Activated naive CD8-positive, alpha-beta T cell treated with anti-CD3 and anti-CD28 coated beads, Interleukin-2, amount 10 ng/mL, durations not matched to agents 7 days and 5 days (primary cell): ENCODE data around the gene ZNF48. TPM values are rescaled to one million over a fixed set of nuclear protein-coding genes. Genes with fewer than 3 reads are reported as not detected.

ENCODE experiments used
- ATAC-seq: fragments of 150-1000 bp; cut with Tn5 transposase; one replicate; pipeline ENCODE4 v1.10.0; 2021; ENCODE audit warnings: low read depth, moderate library complexity
- POLR2A ChIA-PET: fragments of 350-600 bp; sonication (Branson Sonifier 250); formaldehyde crosslinking; loops from one replicate; lab custom pipeline; 2021; ENCODE audit warnings: antibody characterized with exemption; lab: Charles Lee
- DNase-seq: peaks from one replicate; pipeline ENCODE4 v3.0.0; 2021
- H3K27ac Mint-ChIP-seq: one replicate; pipeline ENCODE4 v1.8.0; 2022; ENCODE audit warnings: mild to moderate bottlenecking, mixed read lengths
- H3K27me3 Mint-ChIP-seq: one replicate; pipeline ENCODE4 v1.8.0; 2022; ENCODE audit warnings: mild to moderate bottlenecking, moderate library complexity, mixed read lengths
- H3K36me3 Mint-ChIP-seq: one replicate; pipeline ENCODE4 v1.8.0; 2021; ENCODE audit warnings: mild to moderate bottlenecking, mixed read lengths
- H3K4me1 Mint-ChIP-seq: one replicate; pipeline ENCODE4 v1.8.0; 2021; ENCODE audit warnings: mixed read lengths
- H3K4me3 Mint-ChIP-seq: one replicate; pipeline ENCODE4 v1.8.0; 2022; ENCODE audit warnings: mild to moderate bottlenecking, moderate library complexity, mixed read lengths
- H3K9me3 Mint-ChIP-seq: one replicate; pipeline ENCODE4 v1.8.0; 2021; ENCODE audit warnings: mixed read lengths
- total RNA-seq, 2 experiments: library from RNA; stranded (reverse); gene quantifications; one replicate each; pipeline ENCODE4 v1.2.3, GENCODE V29; 2021

Gene ZNF48
- total RNA-seq, 2 experiments from 2014 or later: 14.4 to 15.5 TPM

- H3K4me1 Mint-ChIP-seq: peaks cover 22% of the 10 kb centered on the region
- H3K27me3 Mint-ChIP-seq: no peaks in the 10 kb centered on the region
- no peaks in the 10 kb centered on the region for H3K9me3 Mint-ChIP-seq
- no peak overlapping the region for H3K4me3 Mint-ChIP-seq
- H3K36me3 Mint-ChIP-seq: peaks cover 13% of the 10 kb centered on the region
- H3K27ac Mint-ChIP-seq: no peak overlapping the region
- no peak for ATAC-seq
- POLR2A ChIA-PET: interaction anchor here (0.6 to 2.1 kb wide), 32 partner anchors 10 to 747 kb away, joined by 3 to 32 read pairs (median 5); partner anchors contain the start of genes CORO1A, FBRS, ITGAL and PRR14
- DNase-seq: no peak
Observed at GRCh38 chr16:30429418-30429677, 34.1 kb downstream of the ZNF48 start.

- Mint-ChIP-seq H3K9me3 (no peaks in the 10 kb centered on the region), H3K4me3 (no peak within 1 kb of the TSS), H3K27me3 (no peaks in the 10 kb centered on the region), H3K36me3 (peaks cover 9% of the 10 kb centered on the region), H3K4me1 (peaks cover 26% of the 10 kb centered on the region), H3K27ac (no peak within 1 kb of the TSS)
- DNase-seq (peak; percentile 91), ATAC-seq (peak; percentile 99)
- POLR2A ChIA-PET: interaction anchor here (0.6 to 2.1 kb wide), 34 partner anchors 11 to 747 kb away, joined by 3 to 32 read pairs (median 5); partner anchors contain the start of genes CORO1A, FBRS, ITGAL and PRR14
Observed at GRCh38 chr16:30429678-30430427, 34.6 kb downstream of the ZNF48 start, which contains the start of gene DCTPP1. Gene DCTPP1 (minus strand): TSS chr16:30430030. CDS start chr16:30429980, 50 bp downstream.

GRCh38 chr16:30430428-30430970 lies 35.3 kb downstream of the ZNF48 start:
- DNase-seq (no peak), ATAC-seq (peak; percentile 14)
- Mint-ChIP-seq H3K27me3 (no peaks in the 10 kb centered on the region), H3K4me1 (peaks cover 28% of the 10 kb centered on the region), H3K9me3 (no peaks in the 10 kb centered on the region), H3K27ac (no peak overlapping the region), H3K4me3 (no peak overlapping the region), H3K36me3 (peaks cover 9% of the 10 kb centered on the region)
- POLR2A ChIA-PET: interaction anchor here (0.6 to 2.1 kb wide), 27 partner anchors 12 to 247 kb away, joined by 3 to 32 read pairs (median 5); partner anchors contain the start of genes CORO1A, FBRS, ITGAL and PRR14

- POLR2A ChIA-PET: interaction anchor here (0.6 kb wide), 1 partner anchor 102 kb away, joined by 3 read pairs; no protein-coding TSS in a partner anchor
- no peaks in the 10 kb centered on the region for H3K27me3 Mint-ChIP-seq
- no peaks in the 10 kb centered on the region for H3K9me3 Mint-ChIP-seq
- H3K4me3 Mint-ChIP-seq: no peak overlapping the region
- H3K36me3 Mint-ChIP-seq: no peaks in the 10 kb centered on the region
- H3K4me1 Mint-ChIP-seq: peaks cover 14% of the 10 kb centered on the region
- peak overlapping the region; percentile 1 for H3K27ac Mint-ChIP-seq
- ATAC-seq (no peak), DNase-seq (no peak)
Observed at GRCh38 chr16:30434852-30435251, 39.6 kb downstream of the ZNF48 start.

GRCh38 chr16:30437511-30438046 lies 42.4 kb downstream of the ZNF48 start:
- no peak for ATAC-seq
- no peak for DNase-seq
- POLR2A ChIA-PET: no interaction called here
- Mint-ChIP-seq H3K4me1 (peaks cover 15% of the 10 kb centered on the region), H3K9me3 (no peaks in the 10 kb centered on the region), H3K27me3 (no peaks in the 10 kb centered on the region), H3K36me3 (peaks cover 4% of the 10 kb centered on the region), H3K27ac (no peak overlapping the region), H3K4me3 (no peak overlapping the region)

- H3K36me3 Mint-ChIP-seq: peaks cover 13% of the 10 kb centered on the region
- POLR2A ChIA-PET: interaction anchor here (0.6 to 0.7 kb wide), 2 partner anchors 41 to 321 kb away, joined by 3 read pairs; no protein-coding TSS in a partner anchor
- ATAC-seq: no peak
- H3K27ac Mint-ChIP-seq: no peak overlapping the region
- no peaks in the 10 kb centered on the region for H3K9me3 Mint-ChIP-seq
- peaks cover 22% of the 10 kb centered on the region for H3K4me1 Mint-ChIP-seq
- no peak overlapping the region for H3K4me3 Mint-ChIP-seq
- H3K27me3 Mint-ChIP-seq: no peaks in the 10 kb centered on the region
- no peak for DNase-seq
Observed at GRCh38 chr16:30438835-30439234, 43.6 kb downstream of the ZNF48 start.

- Mint-ChIP-seq H3K9me3 (no peaks in the 10 kb centered on the region), H3K36me3 (peaks cover 21% of the 10 kb centered on the region), H3K4me3 (no peak overlapping the region), H3K27ac (no peak overlapping the region), H3K27me3 (no peaks in the 10 kb centered on the region), H3K4me1 (peaks cover 24% of the 10 kb centered on the region)
- POLR2A ChIA-PET: no interaction called here
- no peak for ATAC-seq
- no peak for DNase-seq
Observed at GRCh38 chr16:30439720-30440348, 44.6 kb downstream of the ZNF48 start.

- POLR2A ChIA-PET: interaction anchor here (4.2 kb wide), 1 partner anchor 29 kb away, joined by 27 read pairs; the partner anchor contains the start of gene ITGAL
- Mint-ChIP-seq H3K36me3 (peaks cover 26% of the 10 kb centered on the region), H3K9me3 (no peaks in the 10 kb centered on the region), H3K4me3 (peak overlapping the region; percentile 88), H3K27ac (no peak overlapping the region), H3K27me3 (no peaks in the 10 kb centered on the region), H3K4me1 (peaks cover 36% of the 10 kb centered on the region)
- ATAC-seq: no peak
- no peak for DNase-seq
Observed at GRCh38 chr16:30443631-30444030, 48.4 kb downstream of the ZNF48 start.

GRCh38 chr16:30444231-30445148 lies 49.3 kb downstream of the ZNF48 start:
- ATAC-seq (no peak), DNase-seq (no peak)
- POLR2A ChIA-PET: interaction anchor here (0.7 to 5.3 kb wide), 12 partner anchors 13 to 380 kb away, joined by 3 to 30 read pairs (median 4); partner anchors contain the start of genes ALDOA, DCTPP1, ITGAL and ZNF688
- peaks cover 26% of the 10 kb centered on the region for H3K36me3 Mint-ChIP-seq
- no peaks in the 10 kb centered on the region for H3K9me3 Mint-ChIP-seq
- peak overlapping the region; percentile 69 for H3K27ac Mint-ChIP-seq
- peak overlapping the region; percentile 88 for H3K4me3 Mint-ChIP-seq
- H3K4me1 Mint-ChIP-seq: peaks cover 36% of the 10 kb centered on the region
- no peaks in the 10 kb centered on the region for H3K27me3 Mint-ChIP-seq

- Mint-ChIP-seq H3K4me3 (peak overlapping the region; percentile 88), H3K9me3 (no peaks in the 10 kb centered on the region), H3K36me3 (peaks cover 26% of the 10 kb centered on the region), H3K4me1 (peaks cover 36% of the 10 kb centered on the region), H3K27ac (peak overlapping the region; percentile 69), H3K27me3 (no peaks in the 10 kb centered on the region)
- DNase-seq (no peak), ATAC-seq (no peak)
- POLR2A ChIA-PET: interaction anchor here (0.7 to 5.3 kb wide), 12 partner anchors 13 to 380 kb away, joined by 3 to 30 read pairs (median 4); partner anchors contain the start of genes ALDOA, DCTPP1, ITGAL and ZNF688
Observed at GRCh38 chr16:30445149-30445407, 49.9 kb downstream of the ZNF48 start.

GRCh38 chr16:30445408-30446202 lies 50.4 kb downstream of the ZNF48 start, which contains the start of gene SEPHS2:
Gene SEPHS2 (minus strand): TSS chr16:30445874. CDS start chr16:30445727, 147 bp downstream.
- peaks cover 39% of the 10 kb centered on the region for H3K4me1 Mint-ChIP-seq

More at GRCh38 chr16:30445408-30446202, 50.4 kb downstream of the ZNF48 start, which contains the start of gene SEPHS2:
- ATAC-seq (peak; percentile 95), DNase-seq (peak; percentile 95)
- peak within 1 kb of the TSS; percentile 90 for H3K27ac Mint-ChIP-seq
- POLR2A ChIA-PET: interaction anchor here (0.7 to 5.3 kb wide), 12 partner anchors 12 to 381 kb away, joined by 3 to 30 read pairs (median 4); partner anchors contain the start of genes ALDOA, DCTPP1, ITGAL and ZNF688
- peak within 1 kb of the TSS; percentile 88 for H3K4me3 Mint-ChIP-seq
- H3K36me3 Mint-ChIP-seq: peaks cover 26% of the 10 kb centered on the region
- no peaks in the 10 kb centered on the region for H3K9me3 Mint-ChIP-seq
- no peaks in the 10 kb centered on the region for H3K27me3 Mint-ChIP-seq
